HG03521 (cell line): Measurements from ENCODE around the gene TCF7L2.

Experiments used
- ATAC-seq: cut with Tn5 transposase; IDR thresholded peaks from one replicate; pipeline ENCODE4 v1.9.1; 2021; ENCODE audit warnings: mild to moderate bottlenecking, moderate library complexity; ENCODE audit not compliant: unreplicated experiment

Gene TCF7L2

GRCh38 chr10:112946649-112947048, 3.4 kb upstream of the TCF7L2 start:
- no peak for ATAC-seq

- no peak for ATAC-seq
Measured at GRCh38 chr10:112948196-112948595, 1.9 kb upstream of the TCF7L2 start.

GRCh38 chr10:112949143-112949823, 764 bp upstream of the TCF7L2 start:
- ATAC-seq: no peak

GRCh38 chr10:112950714-112951358, 789 bp downstream of the TCF7L2 start:
- no peak for ATAC-seq

- ATAC-seq: no peak
Measured at GRCh38 chr10:112951359-112952281, 1.6 kb downstream of the TCF7L2 start.

GRCh38 chr10:112952282-112953173, 2.5 kb downstream of the TCF7L2 start:
- no peak for ATAC-seq

GRCh38 chr10:112953174-112954159, 3.4 kb downstream of the TCF7L2 start:
- ATAC-seq: no peak

- no peak for ATAC-seq
Measured at GRCh38 chr10:112954974-112955581, 5.0 kb downstream of the TCF7L2 start.

GRCh38 chr10:112955582-112956421, 5.8 kb downstream of the TCF7L2 start:
- no peak for ATAC-seq

- ATAC-seq: no peak
Measured at GRCh38 chr10:112956631-112957350, 6.7 kb downstream of the TCF7L2 start.

- no peak for ATAC-seq
Measured at GRCh38 chr10:112957640-112958092, 7.6 kb downstream of the TCF7L2 start.

GRCh38 chr10:112958275-112958995, 8.4 kb downstream of the TCF7L2 start:
- no peak for ATAC-seq

- no peak for ATAC-seq
Measured at GRCh38 chr10:112959207-112959838, 9.3 kb downstream of the TCF7L2 start.

GRCh38 chr10:112960151-112960681, 10.2 kb downstream of the TCF7L2 start:
- ATAC-seq: no peak

GRCh38 chr10:112961609-112962008, 11.6 kb downstream of the TCF7L2 start:
- ATAC-seq: no peak

GRCh38 chr10:112962343-112962742, 12.3 kb downstream of the TCF7L2 start:
- ATAC-seq: no peak
